GM23248 (cell line): ENCODE results near the gene HACD1.

Experiments
- EZH2 ChIP-seq: fragments of 200-600 bp; sonication (generic); IDR thresholded peaks from 2 replicates; pipeline ENCODE4 v1.6.1; 2018; ENCODE audit warnings: antibody characterized with exemption, mild to moderate bottlenecking; ENCODE audit not compliant: insufficient read depth, poor library complexity, severe bottlenecking
- EZH2phosphoT487 ChIP-seq: fragments of 200-600 bp; sonication (generic); IDR thresholded peaks from 2 replicates; pipeline ENCODE4 v1.6.1; 2018; ENCODE audit warnings: antibody characterized with exemption, moderate library complexity, mild to moderate bottlenecking, low read depth; ENCODE audit not compliant: insufficient read depth

GRCh38 chr10:17561111-17561510 is 56.1 kb downstream of the HACD1 start:
- no peak for TF ChIP-seq EZH2
- no peak for TF ChIP-seq EZH2phosphoT487
